ENCODE measurements around the gene FRAT1. TPM values are rescaled to one million over a fixed set of nuclear protein-coding genes. Genes with fewer than 3 reads are reported as not detected.

FRAT1 gene
- total and polyA plus RNA-seq, 2 of the 13 experiments (the other 11 are each of a cell fraction or from before 2014, with no cell fraction given): 1.7 to 2.3 TPM

DNA sequence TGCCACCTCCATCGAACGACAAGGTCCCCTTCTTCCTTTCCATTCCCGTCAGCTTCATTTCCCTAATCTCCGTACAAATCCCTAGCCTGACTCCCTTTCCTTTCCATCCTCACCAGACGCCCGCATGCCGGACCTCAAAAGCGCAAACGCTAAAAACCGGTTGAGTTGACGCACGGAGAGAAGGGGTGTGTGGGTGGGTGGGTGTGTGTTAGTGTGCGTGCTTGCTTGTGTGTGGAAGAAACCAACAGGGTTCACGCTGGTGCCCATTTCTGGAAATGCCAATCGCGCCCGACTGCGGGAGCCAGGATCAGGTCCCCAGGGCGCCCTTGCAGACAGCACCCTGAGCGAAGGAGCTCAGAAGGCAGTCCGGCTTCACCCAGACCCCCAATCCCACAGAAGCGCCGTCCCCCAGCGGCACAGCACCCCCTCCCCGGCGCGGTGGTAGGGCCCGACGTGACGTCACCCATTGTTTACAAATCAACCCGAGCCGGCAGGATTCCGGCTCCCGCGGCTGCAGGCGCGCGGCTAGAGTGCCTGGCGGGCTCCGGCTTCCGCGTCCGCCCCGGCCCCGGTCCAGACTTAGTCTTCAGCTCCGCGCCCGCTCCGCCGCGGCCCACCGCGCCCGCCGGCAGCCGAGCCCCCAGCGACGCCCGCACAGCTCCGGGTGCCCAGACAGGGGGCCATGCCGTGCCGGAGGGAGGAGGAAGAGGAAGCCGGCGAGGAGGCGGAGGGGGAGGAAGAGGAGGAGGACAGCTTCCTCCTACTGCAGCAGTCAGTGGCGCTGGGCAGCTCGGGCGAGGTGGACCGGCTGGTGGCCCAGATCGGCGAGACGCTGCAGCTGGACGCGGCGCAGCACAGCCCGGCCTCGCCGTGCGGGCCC lies at the start of gene FRAT1 (continued):
- TF ChIP-seq, protein P1, sequence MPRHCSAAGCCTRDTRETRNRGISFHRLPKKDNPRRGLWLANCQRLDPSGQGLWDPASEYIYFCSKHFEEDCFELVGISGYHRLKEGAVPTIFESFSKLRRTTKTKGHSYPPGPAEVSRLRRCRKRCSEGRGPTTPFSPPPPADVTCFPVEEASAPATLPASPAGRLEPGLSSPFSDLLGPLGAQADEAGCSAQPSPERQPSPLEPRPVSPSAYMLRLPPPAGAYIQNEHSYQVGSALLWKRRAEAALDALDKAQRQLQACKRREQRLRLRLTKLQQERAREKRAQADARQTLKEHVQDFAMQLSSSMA (CRISPR knock-in tag; IDR thresholded peaks at IDR 0.05): no peak
- TF ChIP-seq ZNF329 (CRISPR knock-in tag; IDR thresholded peaks at IDR 0.05; ENCODE audit: low read depth): peak; percentile 83; the same call in 1 of the 2 replicates
- TF ChIP-seq ZNF274 (CRISPR knock-in tag; IDR thresholded peaks at IDR 0.05): peak; percentile 52; the same call in 1 of the 2 replicates
- TF ChIP-seq, protein P2, sequence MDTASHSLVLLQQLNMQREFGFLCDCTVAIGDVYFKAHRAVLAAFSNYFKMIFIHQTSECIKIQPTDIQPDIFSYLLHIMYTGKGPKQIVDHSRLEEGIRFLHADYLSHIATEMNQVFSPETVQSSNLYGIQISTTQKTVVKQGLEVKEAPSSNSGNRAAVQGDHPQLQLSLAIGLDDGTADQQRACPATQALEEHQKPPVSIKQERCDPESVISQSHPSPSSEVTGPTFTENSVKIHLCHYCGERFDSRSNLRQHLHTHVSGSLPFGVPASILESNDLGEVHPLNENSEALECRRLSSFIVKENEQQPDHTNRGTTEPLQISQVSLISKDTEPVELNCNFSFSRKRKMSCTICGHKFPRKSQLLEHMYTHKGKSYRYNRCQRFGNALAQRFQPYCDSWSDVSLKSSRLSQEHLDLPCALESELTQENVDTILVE (CRISPR knock-in tag; IDR thresholded peaks at IDR 0.05): 0 out of 2 replicates have a peak, but pooled peaks have one; percentile 44
- no peak for TF ChIP-seq YY1 (IDR thresholded peaks at IDR 0.05; ENCODE audit: insufficient read depth, insufficient replicate concordance, low read depth, low read length)
- TF ChIP-seq, protein P3, sequence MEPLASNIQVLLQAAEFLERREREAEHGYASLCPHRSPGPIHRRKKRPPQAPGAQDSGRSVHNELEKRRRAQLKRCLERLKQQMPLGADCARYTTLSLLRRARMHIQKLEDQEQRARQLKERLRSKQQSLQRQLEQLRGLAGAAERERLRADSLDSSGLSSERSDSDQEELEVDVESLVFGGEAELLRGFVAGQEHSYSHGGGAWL (CRISPR knock-in tag; IDR thresholded peaks at IDR 0.05): peak; percentile 58; the same call in 1 of the 2 replicates
- TF ChIP-seq, protein P4, sequence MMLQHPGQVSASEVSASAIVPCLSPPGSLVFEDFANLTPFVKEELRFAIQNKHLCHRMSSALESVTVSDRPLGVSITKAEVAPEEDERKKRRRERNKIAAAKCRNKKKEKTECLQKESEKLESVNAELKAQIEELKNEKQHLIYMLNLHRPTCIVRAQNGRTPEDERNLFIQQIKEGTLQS (CRISPR knock-in tag; IDR thresholded peaks at IDR 0.05): 0 out of 2 replicates have a peak, but pooled peaks have one; percentile 33
- no peak for TF ChIP-seq ZNF614 (CRISPR knock-in tag; IDR thresholded peaks at IDR 0.05; ENCODE audit: borderline replicate concordance)
- TF ChIP-seq, protein P5, sequence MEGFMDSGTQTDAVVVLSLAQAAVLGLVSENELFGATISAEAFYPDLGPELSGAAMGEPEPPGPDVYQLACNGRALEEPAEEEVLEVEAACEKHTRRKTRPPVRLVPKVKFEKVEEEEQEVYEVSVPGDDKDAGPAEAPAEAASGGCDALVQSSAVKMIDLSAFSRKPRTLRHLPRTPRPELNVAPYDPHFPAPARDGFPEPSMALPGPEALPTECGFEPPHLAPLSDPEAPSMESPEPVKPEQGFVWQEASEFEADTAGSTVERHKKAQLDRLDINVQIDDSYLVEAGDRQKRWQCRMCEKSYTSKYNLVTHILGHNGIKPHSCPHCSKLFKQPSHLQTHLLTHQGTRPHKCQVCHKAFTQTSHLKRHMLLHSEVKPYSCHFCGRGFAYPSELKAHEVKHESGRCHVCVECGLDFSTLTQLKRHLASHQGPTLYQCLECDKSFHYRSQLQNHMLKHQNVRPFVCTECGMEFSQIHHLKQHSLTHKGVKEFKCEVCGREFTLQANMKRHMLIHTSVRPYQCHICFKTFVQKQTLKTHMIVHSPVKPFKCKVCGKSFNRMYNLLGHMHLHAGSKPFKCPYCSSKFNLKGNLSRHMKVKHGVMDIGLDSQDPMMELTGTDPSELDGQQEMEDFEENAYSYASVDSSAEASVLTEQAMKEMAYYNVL (CRISPR knock-in tag; IDR thresholded peaks at IDR 0.05; ENCODE audit: borderline replicate concordance): peak; percentile 77; the same call in 1 of the 2 replicates
- no peak for TF ChIP-seq ZNF30 (CRISPR knock-in tag; IDR thresholded peaks at IDR 0.05)
- TF ChIP-seq ZBTB3 (CRISPR knock-in tag; IDR thresholded peaks at IDR 0.05; ENCODE audit: borderline replicate concordance, low read depth): no peak
- TF ChIP-seq, protein P6, sequence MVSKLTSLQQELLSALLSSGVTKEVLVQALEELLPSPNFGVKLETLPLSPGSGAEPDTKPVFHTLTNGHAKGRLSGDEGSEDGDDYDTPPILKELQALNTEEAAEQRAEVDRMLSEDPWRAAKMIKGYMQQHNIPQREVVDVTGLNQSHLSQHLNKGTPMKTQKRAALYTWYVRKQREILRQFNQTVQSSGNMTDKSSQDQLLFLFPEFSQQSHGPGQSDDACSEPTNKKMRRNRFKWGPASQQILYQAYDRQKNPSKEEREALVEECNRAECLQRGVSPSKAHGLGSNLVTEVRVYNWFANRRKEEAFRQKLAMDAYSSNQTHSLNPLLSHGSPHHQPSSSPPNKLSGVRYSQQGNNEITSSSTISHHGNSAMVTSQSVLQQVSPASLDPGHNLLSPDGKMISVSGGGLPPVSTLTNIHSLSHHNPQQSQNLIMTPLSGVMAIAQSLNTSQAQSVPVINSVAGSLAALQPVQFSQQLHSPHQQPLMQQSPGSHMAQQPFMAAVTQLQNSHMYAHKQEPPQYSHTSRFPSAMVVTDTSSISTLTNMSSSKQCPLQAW (CRISPR knock-in tag; IDR thresholded peaks at IDR 0.05): no peak
- no peak for TF ChIP-seq ZNF235 (CRISPR knock-in tag; IDR thresholded peaks at IDR 0.05; ENCODE audit: borderline replicate concordance)
- peak; percentile 70; the same call in 1 of the 2 replicates for TF ChIP-seq ELF3 (CRISPR knock-in tag; IDR thresholded peaks at IDR 0.05)
- no peak for TF ChIP-seq RFXANK (CRISPR knock-in tag; IDR thresholded peaks at IDR 0.05)
- TF ChIP-seq PITX1 (CRISPR knock-in tag; IDR thresholded peaks at IDR 0.05): no peak
- TF ChIP-seq MYC (CRISPR knock-in tag; IDR thresholded peaks at IDR 0.05; ENCODE audit: borderline replicate concordance): peak; percentile 35; the same call in 1 of the 2 replicates
- TF ChIP-seq, protein P7, sequence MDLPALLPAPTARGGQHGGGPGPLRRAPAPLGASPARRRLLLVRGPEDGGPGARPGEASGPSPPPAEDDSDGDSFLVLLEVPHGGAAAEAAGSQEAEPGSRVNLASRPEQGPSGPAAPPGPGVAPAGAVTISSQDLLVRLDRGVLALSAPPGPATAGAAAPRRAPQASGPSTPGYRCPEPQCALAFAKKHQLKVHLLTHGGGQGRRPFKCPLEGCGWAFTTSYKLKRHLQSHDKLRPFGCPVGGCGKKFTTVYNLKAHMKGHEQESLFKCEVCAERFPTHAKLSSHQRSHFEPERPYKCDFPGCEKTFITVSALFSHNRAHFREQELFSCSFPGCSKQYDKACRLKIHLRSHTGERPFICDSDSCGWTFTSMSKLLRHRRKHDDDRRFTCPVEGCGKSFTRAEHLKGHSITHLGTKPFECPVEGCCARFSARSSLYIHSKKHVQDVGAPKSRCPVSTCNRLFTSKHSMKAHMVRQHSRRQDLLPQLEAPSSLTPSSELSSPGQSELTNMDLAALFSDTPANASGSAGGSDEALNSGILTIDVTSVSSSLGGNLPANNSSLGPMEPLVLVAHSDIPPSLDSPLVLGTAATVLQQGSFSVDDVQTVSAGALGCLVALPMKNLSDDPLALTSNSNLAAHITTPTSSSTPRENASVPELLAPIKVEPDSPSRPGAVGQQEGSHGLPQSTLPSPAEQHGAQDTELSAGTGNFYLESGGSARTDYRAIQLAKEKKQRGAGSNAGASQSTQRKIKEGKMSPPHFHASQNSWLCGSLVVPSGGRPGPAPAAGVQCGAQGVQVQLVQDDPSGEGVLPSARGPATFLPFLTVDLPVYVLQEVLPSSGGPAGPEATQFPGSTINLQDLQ (CRISPR knock-in tag; IDR thresholded peaks at IDR 0.05): peak; percentile 55; the same call in 1 of the 2 replicates

All from HepG2 (cell line).